ENCODE measurements around the gene FAM170B.

FAM170B gene

DNA sequence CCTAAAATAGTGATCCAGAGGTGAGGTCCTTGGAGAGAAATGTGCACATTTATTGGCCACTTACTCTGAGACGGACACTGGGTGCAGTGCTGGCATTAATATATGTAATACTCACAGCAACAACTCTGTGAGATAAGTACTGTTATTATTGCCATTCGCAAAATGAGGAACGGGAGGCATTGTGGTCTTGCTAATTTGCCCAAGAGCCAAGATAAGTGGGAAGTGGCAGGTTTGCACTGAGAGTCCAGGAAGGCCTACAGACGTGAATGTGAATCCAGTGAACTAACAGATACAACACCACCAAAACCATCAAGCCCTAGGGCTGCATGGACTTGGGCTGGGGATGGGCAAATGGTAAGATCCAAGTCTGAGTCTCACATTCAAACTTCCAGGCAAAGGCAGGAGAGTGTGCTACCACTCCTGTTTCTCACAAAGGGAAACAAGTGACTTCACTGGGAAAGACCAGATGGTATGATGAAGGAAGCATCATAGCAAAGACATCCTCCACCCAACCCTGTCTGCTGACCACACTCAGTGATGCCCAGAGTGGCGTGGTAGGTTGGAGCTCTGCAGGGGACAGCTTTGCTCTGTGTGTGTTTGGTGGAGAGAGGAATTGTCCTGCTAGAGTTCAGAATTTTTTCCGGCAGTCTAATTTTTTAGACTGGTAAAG is 35.1 kb upstream of the FAM170B start:
- DNase-seq, result no peak

DNA sequence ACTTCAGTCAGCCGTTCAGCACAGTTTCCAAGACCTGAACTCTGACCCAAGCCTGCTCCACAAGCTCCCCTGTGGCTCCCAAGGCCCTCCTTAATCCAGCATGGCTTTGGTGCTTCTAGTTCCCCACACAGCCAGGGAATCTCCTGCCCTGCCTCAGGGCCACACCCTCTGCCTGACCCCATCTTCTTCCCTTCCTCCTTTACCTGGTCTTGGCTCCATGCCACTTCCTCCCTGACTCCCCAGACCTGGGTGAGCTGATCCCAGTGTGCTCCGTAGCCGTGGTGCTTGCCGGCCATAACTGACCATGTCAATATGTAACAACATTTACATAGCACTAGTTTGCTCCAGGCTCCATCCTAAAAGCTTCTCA is 34.3 kb upstream of the FAM170B start:
- DNase-seq, result no peak

DNA sequence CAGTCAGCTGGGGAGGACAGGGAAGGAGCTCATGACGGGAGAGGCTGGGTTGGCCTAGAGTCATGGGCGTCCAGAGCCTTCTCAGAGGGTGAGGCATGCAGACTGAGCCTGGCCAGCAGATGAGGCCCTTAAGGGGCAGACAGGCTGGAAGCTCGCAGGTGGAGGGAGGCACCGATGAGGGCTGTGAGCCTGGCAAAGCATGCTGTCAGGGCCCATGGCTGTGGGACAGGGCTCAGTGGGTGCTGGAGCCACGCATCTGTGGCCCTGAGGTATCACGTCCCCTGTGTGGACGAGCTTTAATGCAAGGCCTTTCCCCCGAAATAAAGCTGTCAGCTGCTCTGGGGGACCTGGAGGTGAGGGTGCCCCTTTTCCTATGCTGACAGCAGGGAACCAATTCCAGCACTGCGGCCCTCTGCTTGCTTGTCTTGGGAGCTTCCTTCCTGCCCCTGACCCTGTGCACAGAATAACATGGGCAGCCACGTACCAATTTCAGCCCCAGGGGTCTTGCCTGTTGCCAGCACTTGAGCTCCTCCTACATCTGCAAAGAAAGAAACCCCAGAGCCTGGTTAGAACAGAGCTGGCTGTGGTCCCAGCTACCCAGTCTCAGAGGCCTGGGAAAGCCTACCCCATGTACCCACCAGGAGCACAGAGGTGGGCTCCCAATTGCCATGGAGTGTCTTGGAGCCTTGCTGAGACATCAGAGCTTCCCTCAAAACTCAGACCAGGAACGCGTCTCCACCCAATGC is 33.8 kb upstream of the FAM170B start:
- no peak for DNase-seq

DNA sequence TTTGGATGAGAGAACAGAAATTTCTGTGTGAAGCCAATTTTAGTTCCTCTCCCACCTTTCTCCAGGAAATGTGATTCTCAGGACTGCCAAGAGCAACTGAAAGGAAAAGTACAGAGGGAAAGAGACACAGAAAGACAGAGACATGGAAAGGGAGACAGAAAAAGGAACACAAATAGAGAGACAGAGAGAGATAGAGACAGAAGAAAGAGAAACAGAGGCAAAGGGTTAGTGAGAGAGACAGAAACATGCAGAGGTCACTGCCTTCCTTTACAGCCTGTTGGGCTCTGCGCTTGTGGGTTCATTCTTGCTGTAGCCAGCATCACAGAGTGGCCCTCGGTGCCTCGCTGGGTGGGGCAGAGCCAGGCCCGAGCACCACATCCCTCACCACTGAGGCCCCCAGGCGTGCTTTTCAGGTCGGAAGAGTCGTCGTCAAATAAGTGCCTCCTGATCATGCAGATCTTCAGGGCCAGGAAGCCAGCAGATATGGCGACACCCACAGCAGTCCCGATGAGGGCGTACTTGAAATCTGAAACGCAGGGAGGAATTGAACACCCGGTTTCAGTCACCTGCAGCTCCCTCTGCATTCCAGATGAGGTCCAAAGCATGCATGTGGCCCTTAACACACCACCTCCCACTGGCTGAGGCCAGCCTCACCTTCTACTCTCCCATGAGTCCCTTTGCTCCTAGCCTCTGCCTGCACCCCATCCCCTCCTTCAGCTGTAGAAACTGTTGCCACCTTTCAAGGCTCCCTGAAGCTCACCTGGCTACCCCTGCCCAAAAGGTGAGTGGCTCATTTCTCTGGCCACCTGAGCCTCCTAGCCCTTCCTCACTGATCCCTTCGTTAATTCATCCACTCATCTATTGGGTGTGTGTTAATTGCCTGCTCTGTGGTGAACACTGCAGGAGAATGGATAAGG is 32.9 kb upstream of the FAM170B start:
- DNase-seq, result no peak

DNA sequence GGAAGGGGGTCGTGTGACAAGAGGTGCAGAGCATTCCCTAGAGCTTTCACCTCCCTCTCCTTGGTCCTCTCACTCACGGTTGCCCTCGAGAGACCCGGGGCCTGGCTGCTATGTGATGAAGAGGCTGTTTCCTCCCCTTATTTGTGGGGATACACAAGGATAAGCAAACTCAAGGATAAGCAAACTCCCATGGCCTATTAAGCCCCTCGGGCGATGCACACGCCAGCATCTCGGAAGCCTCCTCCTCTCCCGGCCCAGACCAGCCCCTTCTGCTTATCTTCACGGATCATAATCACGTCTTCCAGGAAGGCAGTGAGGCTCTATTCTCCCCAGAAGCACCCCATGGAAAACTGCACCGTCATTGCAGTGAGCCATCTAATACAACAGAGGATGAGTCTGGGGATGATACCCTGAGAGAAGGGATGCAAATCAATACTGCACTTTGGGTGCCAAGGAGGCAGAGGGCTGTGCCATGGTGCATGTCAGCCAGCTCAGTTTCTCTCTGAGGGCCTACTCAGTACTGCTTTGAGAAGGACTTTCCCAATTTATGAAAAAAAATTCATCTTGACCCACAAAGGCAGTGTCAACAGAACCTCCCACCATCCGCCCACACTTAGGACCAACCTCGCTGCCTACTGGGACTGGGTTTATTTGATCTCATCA is 32.1 kb upstream of the FAM170B start:
- DNase-seq, result no peak

DNA sequence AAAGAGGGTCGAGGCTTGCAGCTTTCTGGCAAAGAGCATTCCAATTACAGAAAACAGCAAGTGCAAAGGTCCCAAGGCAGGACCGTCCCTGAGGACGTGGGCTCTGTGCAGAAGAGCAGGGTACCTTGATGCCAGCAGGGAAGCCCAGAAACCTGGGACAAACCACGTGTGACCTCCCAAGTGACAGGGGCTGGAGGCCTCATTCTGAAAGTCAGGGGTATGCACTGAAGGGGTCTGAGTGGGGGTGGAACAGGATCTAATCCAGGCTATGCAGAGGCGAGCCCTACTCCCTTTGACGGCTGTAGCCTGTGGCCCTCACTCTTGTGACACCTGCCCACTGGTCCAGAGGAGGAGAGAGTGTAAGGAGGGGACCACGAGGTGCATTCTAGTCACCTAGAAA is 31.4 kb upstream of the FAM170B start:
- no peak for DNase-seq

DNA sequence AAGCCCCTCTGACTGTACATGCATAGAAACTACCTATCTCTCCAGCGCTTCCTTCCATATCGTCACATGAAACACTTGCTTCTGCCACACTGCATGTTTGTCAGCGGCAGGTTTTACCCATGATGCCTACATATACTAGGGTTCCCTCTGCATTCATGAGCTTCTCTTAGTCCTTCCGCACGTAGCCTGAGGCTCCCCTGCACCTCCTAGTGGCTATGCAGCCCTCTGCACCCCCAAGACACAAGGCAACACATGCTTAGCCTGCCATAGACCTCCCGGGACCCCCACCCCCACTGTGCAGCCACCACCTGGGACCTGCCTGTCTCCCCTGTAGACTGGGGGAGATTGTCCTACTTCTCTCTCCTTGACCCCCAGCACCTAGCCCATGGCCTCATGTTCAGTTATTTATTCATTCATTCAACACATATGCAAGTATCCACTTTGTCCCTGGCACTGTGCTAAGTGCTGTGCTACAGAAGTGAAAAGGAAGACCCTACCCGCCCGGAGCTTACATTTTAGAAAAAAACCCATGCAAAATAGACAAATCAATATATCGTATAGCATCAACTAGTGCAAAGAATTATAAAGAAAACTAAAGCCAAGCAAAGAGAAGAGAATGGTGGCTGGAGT is 30.9 kb upstream of the FAM170B start:
- peak; percentile 14 for DNase-seq

DNA sequence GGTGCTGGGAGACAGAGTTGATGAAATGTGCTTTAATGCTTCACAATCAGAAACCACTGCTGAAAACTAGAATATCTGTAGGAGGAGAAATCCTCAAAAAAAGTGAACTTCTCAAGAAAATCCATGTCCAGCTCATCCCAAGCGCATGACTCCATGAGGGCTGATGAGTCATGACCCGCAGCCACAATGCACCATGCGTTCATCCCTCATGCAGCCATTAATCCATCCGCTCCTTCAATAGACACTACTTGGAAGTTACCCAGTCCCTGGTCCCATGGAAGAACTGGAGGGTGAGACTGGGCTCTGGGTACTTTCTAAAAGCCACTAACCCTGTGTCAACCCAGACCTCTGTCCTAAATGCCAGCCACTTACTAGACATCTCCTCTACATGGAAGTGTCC is 29.9 kb upstream of the FAM170B start:
- no peak for DNase-seq

DNA sequence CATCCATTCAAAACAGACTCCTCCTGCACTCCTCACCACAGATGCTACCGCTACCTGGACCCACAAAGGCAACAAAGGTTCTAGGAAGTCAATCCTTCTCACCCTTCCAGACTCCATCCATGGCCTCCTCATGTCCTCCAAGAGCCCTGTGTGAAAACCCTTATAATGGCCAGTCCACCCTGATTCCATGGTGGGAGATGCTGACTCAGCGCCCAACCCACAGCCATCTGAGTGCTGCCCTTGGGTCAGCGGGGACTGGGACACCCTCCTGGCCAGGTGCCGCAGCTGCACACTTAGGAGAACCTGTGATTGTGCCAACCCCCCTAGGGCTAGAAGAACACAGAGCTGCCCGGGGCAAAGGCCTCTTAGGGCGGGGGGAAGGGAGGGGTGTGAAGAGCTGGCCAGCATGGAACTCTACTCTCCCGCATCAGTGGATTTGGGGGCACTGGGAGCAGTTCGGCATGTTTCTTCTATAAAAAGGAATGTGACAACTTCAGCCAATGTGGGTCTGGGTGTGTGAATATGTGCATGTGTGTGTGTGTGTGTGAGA is 29.0 kb upstream of the FAM170B start:
- no peak for DNase-seq

DNA sequence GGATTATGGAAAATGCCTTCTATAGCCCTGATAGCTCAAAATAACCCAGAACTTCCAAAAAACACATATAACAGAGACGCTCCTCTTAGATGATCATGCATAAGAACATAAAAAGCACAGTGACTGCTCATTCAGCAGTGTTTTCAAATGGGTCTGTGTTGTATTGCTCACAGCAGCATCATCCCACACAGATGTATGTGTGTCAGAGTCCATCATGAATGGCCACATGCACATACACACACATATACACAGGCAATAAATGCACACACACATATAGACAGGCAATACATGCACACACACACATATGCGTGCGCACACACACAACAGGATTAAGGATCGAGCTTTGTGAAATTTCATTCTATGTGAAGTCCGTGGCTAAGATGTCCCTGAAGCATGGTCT is 28.2 kb upstream of the FAM170B start:
- DNase-seq, result no peak

DNA sequence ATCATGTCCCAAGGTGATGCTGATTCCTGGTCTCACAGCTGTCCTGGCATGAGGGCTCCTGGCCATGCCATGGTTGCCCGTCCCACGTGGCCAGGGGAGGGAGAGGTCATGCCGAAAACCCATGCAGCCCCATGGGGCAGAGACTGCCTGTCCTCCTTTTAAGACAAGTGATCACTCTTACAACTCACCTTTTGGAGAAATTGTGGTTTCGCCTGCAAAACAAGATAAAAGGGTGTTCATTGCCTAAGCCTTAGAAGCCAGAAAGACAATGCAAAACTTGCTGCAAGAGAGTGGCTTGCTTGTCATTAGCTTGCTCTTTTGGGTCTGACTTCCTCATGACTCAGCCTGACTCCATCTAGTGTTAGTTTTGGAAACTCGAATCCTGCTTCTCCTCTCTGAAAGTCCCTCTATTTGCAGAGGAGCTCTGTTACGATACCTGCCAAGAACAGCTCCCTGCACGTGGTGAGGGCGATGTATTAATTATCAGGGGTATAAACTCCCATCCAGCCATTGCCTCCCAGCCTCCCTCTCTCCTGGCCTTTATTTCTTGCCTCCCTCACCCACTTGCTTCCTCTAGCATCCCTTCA is 27.7 kb upstream of the FAM170B start:
- no peak for DNase-seq

DNA sequence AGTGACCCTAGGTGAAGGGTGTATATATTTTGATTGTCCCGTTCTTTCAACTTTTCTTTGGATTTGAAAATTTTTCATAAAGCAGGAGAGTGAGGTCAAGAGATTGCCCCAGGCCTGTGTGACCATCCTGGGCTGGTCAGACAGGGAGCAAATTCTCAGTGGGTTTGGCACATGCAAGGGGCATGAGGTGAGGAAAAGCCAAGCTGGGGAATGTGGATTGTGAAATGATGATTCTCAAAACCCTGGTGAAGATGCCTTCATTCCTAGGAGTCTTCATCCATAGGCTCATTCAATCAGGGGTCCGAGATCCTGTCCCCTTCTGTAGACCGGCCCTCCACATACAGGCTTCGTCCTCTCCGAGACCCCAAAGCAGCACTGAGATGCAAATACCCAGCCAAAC is 27.0 kb upstream of the FAM170B start:
- no peak for DNase-seq

DNA sequence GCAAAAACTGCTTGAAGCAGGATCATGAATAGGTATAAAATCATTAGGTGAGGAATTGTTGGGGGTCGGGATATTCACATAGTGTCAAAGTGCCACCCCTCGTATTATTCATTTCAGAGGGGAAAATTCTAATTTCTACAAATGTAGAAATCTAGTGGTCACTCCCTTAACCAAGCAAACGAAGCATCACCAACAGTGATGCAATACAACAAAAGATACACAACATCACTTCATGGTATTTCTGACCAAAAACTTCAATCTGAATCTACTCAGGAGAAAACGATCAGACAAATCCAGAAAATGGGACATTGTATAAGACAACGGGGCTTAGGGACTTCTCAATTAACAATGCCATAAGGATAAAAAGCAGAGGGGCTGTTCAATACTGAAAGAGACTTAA is 26.3 kb upstream of the FAM170B start:
- no peak for DNase-seq

DNA sequence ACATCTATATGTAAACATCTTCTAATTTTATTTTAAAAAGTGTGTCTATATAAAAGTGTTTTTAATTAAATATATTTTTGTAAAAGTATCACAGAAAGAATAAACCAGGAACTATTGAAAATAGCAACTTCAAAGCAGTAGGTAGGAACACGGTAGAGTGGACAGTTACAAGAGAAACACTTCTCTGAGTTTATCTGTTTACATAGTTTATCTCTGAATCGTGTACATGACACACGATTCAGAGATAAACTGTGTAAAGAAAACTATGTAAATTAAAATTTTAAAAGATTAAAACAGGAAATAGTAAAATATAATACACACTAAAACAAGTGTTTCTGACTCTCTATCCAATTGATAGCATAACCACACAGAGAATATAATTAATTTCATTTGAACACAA is 25.1 kb upstream of the FAM170B start:
- no peak for DNase-seq

DNA sequence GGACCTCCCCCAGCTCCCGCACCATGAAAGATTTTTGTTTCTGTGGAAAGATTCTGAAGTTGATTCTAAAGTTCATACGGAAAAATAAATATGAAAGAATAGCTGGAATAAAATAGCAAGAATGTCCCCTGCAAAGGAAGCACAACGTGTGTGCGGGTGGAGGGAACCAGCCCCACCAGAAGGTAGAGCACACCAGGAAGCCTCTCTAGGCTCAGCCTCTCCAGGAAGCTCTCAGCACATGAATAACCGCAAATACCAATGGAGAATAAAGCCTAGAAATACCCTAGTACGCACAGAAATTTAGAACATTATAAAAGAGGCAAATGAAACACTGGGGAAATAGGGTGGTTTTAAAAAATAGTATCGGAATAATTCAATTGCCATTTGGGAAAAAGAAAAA is 24.6 kb upstream of the FAM170B start:
- DNase-seq, result no peak

DNA sequence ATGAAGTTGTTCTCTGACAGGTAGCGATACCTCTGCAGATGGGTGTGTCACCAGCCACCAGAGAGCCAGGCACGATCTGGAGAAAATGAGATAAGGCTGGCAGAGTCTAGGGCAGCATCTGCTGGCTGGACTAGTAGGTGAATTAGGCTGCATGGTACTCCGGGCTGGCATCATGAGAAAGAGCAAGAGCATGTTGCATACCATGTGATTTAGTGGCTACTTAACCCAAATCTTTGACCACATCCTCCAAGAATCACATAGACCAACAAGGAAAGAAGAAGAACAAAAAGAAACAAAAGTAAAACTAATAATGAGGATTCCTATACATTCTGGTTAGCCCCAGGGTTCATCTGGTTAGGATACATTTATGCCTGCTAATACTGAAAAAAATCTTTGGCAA is 23.4 kb upstream of the FAM170B start:
- no peak for DNase-seq

DNA sequence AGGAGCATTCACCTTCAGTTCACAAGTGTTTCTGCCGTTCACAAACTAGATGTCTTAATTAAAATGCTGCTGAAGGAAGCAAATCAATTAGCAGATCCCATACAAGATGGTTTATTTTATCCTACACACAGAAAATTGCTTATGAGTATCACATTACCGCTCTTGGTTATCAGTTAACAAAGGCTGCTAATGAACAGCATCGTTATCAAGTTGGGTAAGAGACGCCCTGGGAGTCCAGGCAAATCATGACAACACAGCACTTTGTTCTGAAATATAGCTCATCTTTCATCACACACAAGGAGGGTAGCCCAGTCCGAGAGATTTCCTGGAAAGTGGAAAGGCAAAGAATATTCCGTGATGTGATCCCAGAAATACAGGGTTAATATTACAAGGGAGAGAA is 20.8 kb upstream of the FAM170B start:
- no peak for DNase-seq

DNA sequence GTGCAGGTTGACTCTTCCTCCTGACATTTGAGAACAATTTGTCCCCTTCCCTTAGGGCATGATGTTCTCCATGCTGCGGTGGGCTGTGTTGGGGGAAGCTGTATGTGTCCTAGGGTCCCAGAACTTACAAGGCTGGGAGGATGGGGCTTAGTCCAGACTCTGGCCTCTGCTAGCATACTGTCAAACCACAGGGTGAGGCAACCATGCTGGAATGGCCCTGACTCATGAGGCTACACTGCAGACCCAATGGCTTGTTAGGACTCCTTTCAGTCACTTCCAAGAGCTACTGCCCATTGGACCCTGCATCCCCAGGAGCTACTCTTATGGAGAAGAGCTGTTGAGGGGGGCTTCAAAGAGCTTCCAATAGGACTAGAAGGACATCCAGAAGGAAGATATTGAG is 20.1 kb upstream of the FAM170B start:
- DNase-seq, result no peak

DNA sequence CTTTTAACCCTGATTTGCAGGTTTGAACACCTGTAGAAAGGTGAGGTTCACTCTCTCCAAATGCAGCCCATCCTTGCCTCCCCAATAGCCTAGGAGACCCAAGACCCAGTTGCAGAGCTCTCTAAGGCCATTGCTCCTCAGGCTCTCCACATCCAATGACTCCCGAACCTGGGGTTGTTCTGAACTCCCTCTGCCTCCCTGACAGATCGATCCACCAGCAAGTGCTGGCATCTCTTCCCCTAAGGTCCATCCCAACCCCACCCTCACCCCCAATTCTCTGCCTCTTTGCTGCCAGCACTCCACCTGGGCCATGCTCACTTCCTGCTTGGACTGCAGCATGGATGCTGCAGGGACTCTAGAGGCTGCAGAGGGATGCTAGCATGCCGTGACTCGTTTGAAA is 19.3 kb upstream of the FAM170B start:
- DNase-seq, result no peak

DNA sequence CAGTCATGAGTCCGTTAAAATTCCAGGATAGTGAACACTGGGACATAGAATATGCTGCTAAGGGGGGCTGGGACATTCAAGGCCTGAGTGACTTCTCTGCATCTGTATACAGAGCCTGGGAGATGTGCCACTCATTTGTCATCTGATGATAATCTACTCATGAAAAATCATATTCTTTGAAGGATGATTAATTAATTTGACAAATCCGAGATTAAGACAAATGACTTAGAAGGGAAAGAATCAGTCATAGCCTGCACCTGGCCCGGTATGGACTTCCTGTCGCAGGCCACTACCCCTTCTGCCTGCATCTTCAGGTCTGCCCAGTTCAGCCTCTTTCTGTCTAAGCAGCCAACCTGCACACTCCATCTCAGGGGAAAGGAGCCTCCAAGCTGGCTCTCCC is 18.8 kb upstream of the FAM170B start:
- DNase-seq, result no peak

DNA sequence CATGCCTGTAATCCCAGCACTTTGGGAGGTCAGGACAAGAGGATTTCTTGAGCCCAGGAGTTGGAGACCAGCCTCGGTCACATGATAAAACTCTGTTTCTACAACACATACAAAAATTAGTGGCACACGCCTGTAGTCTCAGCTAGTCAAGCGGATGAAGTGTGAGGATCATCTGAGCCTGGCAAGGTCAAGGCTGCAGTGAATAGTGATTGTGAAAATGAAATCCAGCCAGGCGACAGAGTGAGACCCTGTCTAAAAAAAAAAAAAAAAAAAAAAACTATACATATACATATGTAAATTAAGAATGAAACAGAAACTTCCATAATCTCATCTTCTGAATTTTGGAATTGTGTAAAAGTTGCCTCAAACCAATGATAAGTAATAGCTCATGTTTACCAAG is 18.2 kb upstream of the FAM170B start:
- no peak for DNase-seq

DNA sequence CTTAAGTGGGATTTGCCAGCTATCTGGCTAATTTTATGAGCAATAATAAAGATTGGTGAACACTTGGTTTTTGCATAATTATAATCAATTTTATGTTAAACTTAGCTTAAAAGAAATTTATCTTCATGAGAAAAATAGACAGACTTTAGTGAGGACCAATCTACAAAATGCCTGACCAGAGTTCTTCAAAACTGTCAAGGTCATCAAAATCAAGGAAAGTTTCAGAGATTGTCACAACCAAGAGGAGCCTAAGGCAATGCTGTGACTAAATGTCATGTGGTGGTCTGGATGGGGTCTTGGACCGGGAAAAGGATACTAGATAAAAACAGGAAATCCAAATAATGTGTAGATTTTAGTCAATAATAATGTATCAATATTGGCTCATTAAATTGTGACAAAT is 17.7 kb upstream of the FAM170B start:
- no peak for DNase-seq
